GM23248 (cell line): ENCODE results near the gene TRIM13. TPM values are rescaled to one million over a fixed set of nuclear protein-coding genes. Genes with fewer than 3 reads are reported as not detected.

Experiments
- DNase-seq: peaks from one replicate; pipeline ENCODE4 v3.0.0-alpha.2; 2015
- H2AFZ ChIP-seq: fragments of 200-600 bp; sonication (generic); 2 replicates; pipeline ENCODE4 v1.6.1; 2016; ENCODE audit warnings: antibody characterized with exemption
- H3F3A ChIP-seq: fragments of 200-600 bp; sonication (generic); 2 replicates; pipeline ENCODE4 v1.6.1; 2016; ENCODE audit warnings: mild to moderate bottlenecking, antibody characterized with exemption, mixed run types; ENCODE audit not compliant: insufficient read depth
- H3K27ac ChIP-seq: fragments of 200-600 bp; sonication (generic); 2 replicates; pipeline ENCODE4 v1.5.1; 2016; ENCODE audit warnings: mild to moderate bottlenecking
- H3K27me3 ChIP-seq: fragments of 200-600 bp; sonication (generic); replicated peaks from 2 replicates; pipeline ENCODE4 v1.6.1; 2016; ENCODE audit warnings: mild to moderate bottlenecking; ENCODE audit not compliant: insufficient read depth
- H3K36me3 ChIP-seq: fragments of 200-600 bp; sonication (generic); 2 replicates; pipeline ENCODE4 v1.6.1; 2016; ENCODE audit warnings: low read depth, mild to moderate bottlenecking
- H3K4me1 ChIP-seq: fragments of 200-600 bp; sonication (generic); 2 replicates; pipeline ENCODE4 v1.6.1; 2016; ENCODE audit warnings: mild to moderate bottlenecking; ENCODE audit not compliant: insufficient read depth
- H3K4me2 ChIP-seq: fragments of 200-600 bp; sonication (generic); one replicate; pipeline ENCODE4 v1.6.1; 2016; ENCODE audit warnings: mild to moderate bottlenecking; ENCODE audit not compliant: unreplicated experiment
- H3K4me3 ChIP-seq: fragments of 200-600 bp; sonication (generic); 2 replicates; pipeline ENCODE4 v1.5.1; 2016; ENCODE audit warnings: mild to moderate bottlenecking
- H3K79me2 ChIP-seq: fragments of 200-600 bp; sonication (generic); 2 replicates; pipeline ENCODE4 v1.6.1; 2016; ENCODE audit warnings: mild to moderate bottlenecking; ENCODE audit not compliant: insufficient read depth
- H3K9ac ChIP-seq: fragments of 200-600 bp; sonication (generic); 2 replicates; pipeline ENCODE4 v1.6.1; 2016; ENCODE audit warnings: mild to moderate bottlenecking
- H3K9me2 ChIP-seq: fragments of 200-600 bp; sonication (generic); 2 replicates; pipeline ENCODE4 v1.6.1; 2016; ENCODE audit warnings: mixed run types, mild to moderate bottlenecking, moderate library complexity; ENCODE audit not compliant: insufficient read depth
- H3K9me3 ChIP-seq: fragments of 200-600 bp; sonication (generic); one replicate; pipeline ENCODE4 v1.6.1; 2017; ENCODE audit warnings: low read depth
- H4K20me1 ChIP-seq: fragments of 200-600 bp; sonication (generic); 2 replicates; pipeline ENCODE4 v1.6.0; 2016; ENCODE audit not compliant: insufficient read depth
- EZH2 ChIP-seq: fragments of 200-600 bp; sonication (generic); IDR thresholded peaks from 2 replicates; pipeline ENCODE4 v1.6.1; 2018; ENCODE audit warnings: antibody characterized with exemption, mild to moderate bottlenecking; ENCODE audit not compliant: insufficient read depth, poor library complexity, severe bottlenecking
- EZH2phosphoT487 ChIP-seq: fragments of 200-600 bp; sonication (generic); IDR thresholded peaks from 2 replicates; pipeline ENCODE4 v1.6.1; 2018; ENCODE audit warnings: antibody characterized with exemption, moderate library complexity, mild to moderate bottlenecking, low read depth; ENCODE audit not compliant: insufficient read depth
- WGBS, 2 experiments: methylation state at CpG; one replicate each; pipeline ENCODE4 v1.1.6; 2015 to 2017; ENCODE audit warnings: low lambda C conversion rate in 2 of 2, low coverage in 1 of 2; ENCODE audit errors: missing lambda C conversion rate in 2 of 2; 5-methylcytosine and 5-hydroxymethylcytosine counted together
- in situ Hi-C: fragments of 300-500 bp; cut with MboI; formaldehyde crosslinking; loops from 2 replicates; pipeline ENCODE4 v1.15.0; 2020
- polyA plus RNA-seq: library from polyadenylated mRNA; unstranded; fragments of >200 nt; fragmentation: Nextera tagmentation; extraction: Ambion mirVana; gene quantifications from 2 replicates; pipeline ENCODE4 v1.2.1, GENCODE V29; 2016
- total RNA-seq: library from RNA; depleted of rRNA; stranded (reverse); fragments of >200 nt; shearing (Covaris generic); gene quantifications from 2 replicates; pipeline ENCODE4 v1.2.3, GENCODE V29; 2014

The TRIM13 gene
- total and polyA plus RNA-seq, 2 experiments from 2014 or later = 20.2 to 24.0 TPM

GRCh38 chr13:49993666-49994065 is 3.2 kb upstream of the TRIM13 start:
- Histone ChIP-seq H2AFZ (no peak overlapping the region), H3K36me3 (peaks cover 6% of the 10 kb centered on the region; the same call in 1 of the 2 replicates), H3K27ac (no peak overlapping the region), H3F3A (peaks cover 10% of the 10 kb centered on the region; the same call in 1 of the 2 replicates), H3K9me2 (no peaks in the 10 kb centered on the region), H3K4me1 (peaks cover 9% of the 10 kb centered on the region), H3K4me3 (no peak overlapping the region), H3K79me2 (peaks cover 12% of the 10 kb centered on the region), H3K9ac (no peak overlapping the region), H3K4me2 (no peak overlapping the region), H4K20me1 (no peaks in the 10 kb centered on the region), H3K27me3 (no peaks in the 10 kb centered on the region), H3K9me3 (no peaks in the 10 kb centered on the region)
- in situ Hi-C loops = loop anchor here (25.0 kb wide), 2 partner anchors 544 to 819 kb away; no protein-coding TSS in a partner anchor
- no peak for DNase-seq
- 87 to 90% methylated on average over 5 of the region's 5 CpGs for WGBS, 2 experiments
- TF ChIP-seq EZH2 = no peak
- no peak for TF ChIP-seq EZH2phosphoT487

- Histone ChIP-seq H3K27me3 (no peaks in the 10 kb centered on the region), H3K79me2 (peaks cover 32% of the 10 kb centered on the region), H3K36me3 (peaks cover 22% of the 10 kb centered on the region), H4K20me1 (no peaks in the 10 kb centered on the region), H3K4me2 (peak overlapping the region; percentile 83), H2AFZ (peak overlapping the region; percentile 87), H3K27ac (peak overlapping the region; percentile 90), H3K9ac (peak overlapping the region; percentile 98), H3K9me3 (no peaks in the 10 kb centered on the region), H3K4me3 (peak overlapping the region; percentile 93), H3K4me1 (peaks cover 23% of the 10 kb centered on the region), H3F3A (peaks cover 19% of the 10 kb centered on the region), H3K9me2 (no peaks in the 10 kb centered on the region)
- peak; percentile 36 for DNase-seq
- 59 to 63% methylated on average over 14 of the region's 14 CpGs for WGBS, 2 experiments
- in situ Hi-C loops = loop anchor here (25.0 kb wide), 2 partner anchors 542 to 817 kb away; no protein-coding TSS in a partner anchor
- no peak for TF ChIP-seq EZH2
- no peak for TF ChIP-seq EZH2phosphoT487
Observed at GRCh38 chr13:49995625-49996101, 1.2 kb upstream of the TRIM13 start.

- Histone ChIP-seq H3K27ac (peak overlapping the region; percentile 90), H3K79me2 (peaks cover 39% of the 10 kb centered on the region), H3K4me2 (peak overlapping the region; percentile 83), H3K4me1 (peaks cover 23% of the 10 kb centered on the region), H2AFZ (peak overlapping the region; percentile 87), H3F3A (peaks cover 19% of the 10 kb centered on the region), H4K20me1 (no peaks in the 10 kb centered on the region), H3K36me3 (peaks cover 25% of the 10 kb centered on the region), H3K9me2 (no peaks in the 10 kb centered on the region), H3K9ac (peak overlapping the region; percentile 98), H3K27me3 (no peaks in the 10 kb centered on the region), H3K4me3 (peak overlapping the region; percentile 93), H3K9me3 (no peaks in the 10 kb centered on the region)
- in situ Hi-C loops = loop anchor here (25.0 kb wide), 2 partner anchors 541 to 816 kb away; no protein-coding TSS in a partner anchor
- TF ChIP-seq EZH2phosphoT487 (no peak), EZH2 (no peak)
- peak; percentile 98 for DNase-seq
- WGBS, 2 experiments = 1 to 2% methylated on average over 23 to 58 of the region's 68 CpGs
Observed at GRCh38 chr13:49996161-49996915, 504 bp upstream of the TRIM13 start.

GRCh38 chr13:49997955-49998354 is 1.1 kb downstream of the TRIM13 start:
- H2AFZ ChIP-seq = no peak overlapping the region
- peaks cover 55% of the 10 kb centered on the region for H3K79me2 ChIP-seq
- TF ChIP-seq EZH2phosphoT487 (no peak), EZH2 (no peak)
- H3K27me3 ChIP-seq = no peaks in the 10 kb centered on the region
- in situ Hi-C loops = loop anchor here (25.0 kb wide), 2 partner anchors 539 to 814 kb away; no protein-coding TSS in a partner anchor
- no peaks in the 10 kb centered on the region for H4K20me1 ChIP-seq
- 11 to 19% methylated on average over 4 of the region's 4 CpGs for WGBS, 2 experiments
- H3K9me2 ChIP-seq = no peaks in the 10 kb centered on the region
- peak overlapping the region; percentile 93 for H3K4me3 ChIP-seq
- H3K27ac ChIP-seq = peak overlapping the region; percentile 95
- H3K9ac ChIP-seq = peak overlapping the region; percentile 98
- H3K4me1 ChIP-seq = peaks cover 23% of the 10 kb centered on the region
- H3K36me3 ChIP-seq = peaks cover 32% of the 10 kb centered on the region
- peak overlapping the region; percentile 91 for H3K4me2 ChIP-seq
- peak; percentile 26 for DNase-seq
- peaks cover 19% of the 10 kb centered on the region for H3F3A ChIP-seq
- H3K9me3 ChIP-seq = no peaks in the 10 kb centered on the region
